Measurements from ENCODE around the gene MRPS15.

- TF ChIP-seq POLR2A (IDR thresholded peaks at IDR 0.05; ENCODE audit: low read depth, low read length), result peak; percentile 92
- no peak for TF ChIP-seq CTCF (IDR thresholded peaks at IDR 0.05; ENCODE audit: extremely low read depth in 1 of 2, insufficient read depth in 1 of 2, low read depth in 1 of 2, low read length in 2 of 2)
- peak; percentile 91 for TF ChIP-seq POLR2AphosphoS5 (IDR thresholded peaks at IDR 0.05; ENCODE audit: insufficient read depth, low read depth, low read length)
- TF ChIP-seq JUN (IDR thresholded peaks at IDR 0.05; ENCODE audit: borderline replicate concordance, insufficient read depth, insufficient read length, low read depth), result no peak
- no peak for TF ChIP-seq EZH2 (IDR thresholded peaks at IDR 0.05; ENCODE audit: borderline replicate concordance, low read depth, low read length, severe bottlenecking)
Observed at GRCh38 chr1:36450270-36450918, 13.8 kb downstream of the MRPS15 start, which contains the start of gene OSCP1.

Data from endothelial cell of umbilical vein (primary cell).